NCI-H2029 (cell line): Measurements from ENCODE around the gene METAP1D.
A peak's percentile ranks its signal among the peaks of the same experiment; 100 is the strongest.
"Not testable (repeated sequence)": the region's sequence is repeated elsewhere in the genome, so short reads cannot be mapped to it uniquely, and the experiment has no call there.

Experiments used
- DNase-seq: peaks from one replicate; lab custom pipeline; 2025; lab: John Stamatoyannopoulos, UW

Gene METAP1D

GRCh38 chr2:171999604-172000469 lies at the start of gene METAP1D:
TSS of gene METAP1D (plus strand) at chr2:171999953. CDS start at chr2:171999970, 17 bp downstream.
- DNase-seq = peak; percentile 84

GRCh38 chr2:171952276-171952675 lies 47.5 kb upstream of the METAP1D start:
- no peak for DNase-seq

- no peak for DNase-seq
These were observed 47.0 kb upstream of the METAP1D start for GRCh38 chr2:171952748-171953147.

GRCh38 chr2:171956135-171956825 lies 43.5 kb upstream of the METAP1D start:
- no peak for DNase-seq

- DNase-seq = no peak
These were observed 42.7 kb upstream of the METAP1D start for GRCh38 chr2:171957061-171957460.

GRCh38 chr2:171958475-171958874 lies 41.3 kb upstream of the METAP1D start:
- DNase-seq = no peak

GRCh38 chr2:171959998-171960397 lies 39.8 kb upstream of the METAP1D start:
- no peak for DNase-seq

- DNase-seq = no peak
These were observed 39.2 kb upstream of the METAP1D start for GRCh38 chr2:171960570-171960969.

GRCh38 chr2:171963198-171963597 lies 36.6 kb upstream of the METAP1D start:
- no peak for DNase-seq

- no peak for DNase-seq
These were observed 35.4 kb upstream of the METAP1D start for GRCh38 chr2:171964308-171964707.

- no peak for DNase-seq
These were observed 34.5 kb upstream of the METAP1D start for GRCh38 chr2:171965238-171965637.

- DNase-seq = no peak
These were observed 34.1 kb upstream of the METAP1D start for GRCh38 chr2:171965661-171966060.

GRCh38 chr2:171966235-171966634 lies 33.5 kb upstream of the METAP1D start:
- DNase-seq = no peak

- DNase-seq = no peak
These were observed 33.1 kb upstream of the METAP1D start for GRCh38 chr2:171966688-171967087.

GRCh38 chr2:171968509-171968908 lies 31.2 kb upstream of the METAP1D start:
- DNase-seq = no peak

- DNase-seq = no peak
These were observed 27.3 kb upstream of the METAP1D start for GRCh38 chr2:171972329-171972982.

- DNase-seq = no peak
These were observed 20.6 kb upstream of the METAP1D start for GRCh38 chr2:171979103-171979502.

- not testable (repeated sequence) for DNase-seq
These were observed 15.8 kb upstream of the METAP1D start for GRCh38 chr2:171983924-171984323.

GRCh38 chr2:171985076-171985475 lies 14.7 kb upstream of the METAP1D start:
- DNase-seq = no peak

GRCh38 chr2:171986778-171987177 lies 13.0 kb upstream of the METAP1D start:
- DNase-seq = no peak

- DNase-seq = no peak
These were observed 8.7 kb upstream of the METAP1D start for GRCh38 chr2:171991027-171991426.

- no peak for DNase-seq
These were observed 4.2 kb upstream of the METAP1D start for GRCh38 chr2:171995586-171995985.

GRCh38 chr2:171996021-171996420 lies 3.7 kb upstream of the METAP1D start:
- DNase-seq = no peak
